Endothelial cell of umbilical vein (primary cell): ENCODE data around the gene MZB1. TPM values are rescaled to one million over a fixed set of nuclear protein-coding genes. Genes with fewer than 3 reads are reported as not detected.
A peak's percentile ranks its signal among the peaks of the same experiment; 100 is the strongest.

Source experiments
- BruUV-seq: library from RNA; stranded (reverse); fragments of 400-500 nt; replicated peaks from 2 replicates; lab custom pipeline; 2021; lab: Mats Ljungman, UMichigan
- CTCF ChIA-PET: fragments of 300-600, 350-600 bp; sonication (Branson Sonifier 250); formaldehyde crosslinking; loops from one replicate; lab custom pipeline; 2021; ENCODE audit warnings: antibody characterized with exemption, inconsistent platforms; lab: Charles Lee
- POLR2A ChIA-PET: fragments of 300-600, 350-600 bp; sonication (Branson Sonifier 250); formaldehyde crosslinking; loops from one replicate; lab custom pipeline; 2021; ENCODE audit warnings: antibody characterized with exemption, inconsistent platforms; lab: Charles Lee
- DNase-seq: peaks from one replicate; pipeline ENCODE4 v3.0.0-alpha.2; 2011; ENCODE audit warnings: low read depth, low spot score
- FAIRE-seq: peaks from 2 replicates; lab custom pipeline; 2011; peaks lifted over from hg19 to GRCh38; lab: Jason Lieb, UNC
- H2AFZ ChIP-seq: 2 replicates; pipeline ENCODE4 v1.6.0; 2012; ENCODE audit warnings: low read depth, low read length, control low read depth, inconsistent platforms
- H3K27ac ChIP-seq: 2 replicates; pipeline ENCODE4 v1.5.1; 2011; ENCODE audit warnings: low read depth, mild to moderate bottlenecking, control low read depth, low read length, moderate library complexity; ENCODE audit not compliant: insufficient read depth
- H3K27me3 ChIP-seq, 2 experiments: 2 replicates each; pipeline versions ENCODE4 v1.6.0 to v1.6.1; 2011; ENCODE audit warnings: low read length in 2 of 2, mixed read lengths in 1 of 2; ENCODE audit not compliant: control insufficient read depth in 2 of 2, insufficient read depth in 2 of 2
- H3K36me3 ChIP-seq, 2 experiments: 2 replicates in 1 of 2; 3 replicates in 1 of 2; pipeline ENCODE4 v1.5.1; 2011; ENCODE audit warnings: low read length in 2 of 2, mild to moderate bottlenecking in 1 of 2, moderate library complexity in 1 of 2; ENCODE audit not compliant: control insufficient read depth in 2 of 2, insufficient read depth in 2 of 2; ENCODE audit errors: extremely low read depth in 1 of 2
- H3K4me1 ChIP-seq: 3 replicates; pipeline ENCODE4 v1.5.1; 2011; ENCODE audit warnings: mild to moderate bottlenecking, low read length; ENCODE audit not compliant: control insufficient read depth, insufficient read depth; ENCODE audit errors: extremely low read depth
- H3K4me2 ChIP-seq: 2 replicates; pipeline ENCODE4 v1.6.1; 2011; ENCODE audit warnings: low read length, control low read depth, mixed read lengths; ENCODE audit not compliant: insufficient read depth
- H3K4me3 ChIP-seq, 3 experiments: fragments of 200-600 bp in 1 of 3; sonication (generic), shearing (Covaris generic) in 1 of 3; replicated peaks in 1 of 3; 2 replicates each; pipeline ENCODE4 v1.5.1; 2011 to 2016; ENCODE audit warnings: control low read depth in 3 of 3, low read length in 3 of 3, mild to moderate bottlenecking in 2 of 3, inconsistent platforms in 1 of 3, low read depth in 1 of 3, moderate library complexity in 1 of 3; ENCODE audit not compliant: insufficient read depth in 1 of 3
- H3K79me2 ChIP-seq: 2 replicates; pipeline ENCODE4 v1.6.0; 2012; ENCODE audit warnings: low read length, inconsistent platforms; ENCODE audit not compliant: control insufficient read depth, insufficient read depth
- H3K9ac ChIP-seq: replicated peaks from 2 replicates; pipeline ENCODE3; 2011; ENCODE audit warnings: low read length, control low read depth; ENCODE audit not compliant: insufficient read depth; ENCODE audit errors: extremely low read depth
- H3K9me1 ChIP-seq: replicated peaks from 3 replicates; pipeline ENCODE4 v1.6.0; 2011; ENCODE audit warnings: mild to moderate bottlenecking, low read length; ENCODE audit not compliant: control insufficient read depth, insufficient read depth; ENCODE audit errors: extremely low read depth
- H3K9me3 ChIP-seq: replicated peaks from 2 replicates; pipeline ENCODE4 v1.5.1; 2012; ENCODE audit warnings: low read length, inconsistent platforms; ENCODE audit not compliant: control insufficient read depth, insufficient read depth
- H4K20me1 ChIP-seq: replicated peaks from 2 replicates; pipeline ENCODE3; 2011; ENCODE audit warnings: mild to moderate bottlenecking, low read length; ENCODE audit not compliant: control insufficient read depth, insufficient read depth; ENCODE audit errors: extremely low read depth
- FOS ChIP-seq: IDR thresholded peaks from 2 replicates; pipeline ENCODE4 v1.6.1; 2011; ENCODE audit warnings: mild to moderate bottlenecking, low read length, moderate library complexity, borderline replicate concordance; ENCODE audit not compliant: insufficient read depth
- GATA2 ChIP-seq: IDR thresholded peaks from 2 replicates; pipeline ENCODE4 v1.7.0; 2011; ENCODE audit warnings: low read depth, mild to moderate bottlenecking, moderate library complexity, mixed read lengths, low read length; ENCODE audit not compliant: insufficient read length, insufficient read depth
- JUN ChIP-seq: IDR thresholded peaks from 2 replicates; pipeline ENCODE4 v1.6.1; 2011; ENCODE audit warnings: borderline replicate concordance, low read depth; ENCODE audit not compliant: insufficient read length, insufficient read depth
- MYC ChIP-seq: IDR thresholded peaks from one replicate; pipeline ENCODE4 v1.6.1; 2011; ENCODE audit warnings: mild to moderate bottlenecking, low read depth, low read length
- POLR2A ChIP-seq: IDR thresholded peaks from 2 replicates; pipeline ENCODE4 v1.6.1; 2012; ENCODE audit warnings: low read depth, mild to moderate bottlenecking, control low read depth, low read length
- POLR2AphosphoS5 ChIP-seq: IDR thresholded peaks from 2 replicates; pipeline ENCODE4 v1.6.1; 2012; ENCODE audit warnings: low read depth, mild to moderate bottlenecking, control low read depth, low read length, moderate library complexity; ENCODE audit not compliant: insufficient read depth
- dilution Hi-C: fragments of 300-500 bp; cut with MboI; formaldehyde crosslinking; loops from one replicate; pipeline ENCODE4 v1.15.0; 2019; ENCODE audit warnings: low sequenced_read_pairs; ENCODE audit not compliant: extremely low pct_ligation_motif_present
- intact Hi-C: fragments of 100-400 bp; cut with micrococcal nuclease; formaldehyde crosslinking; loops from one replicate; pipeline ENCODE4 v1.10.0; 2022
- polyA plus RNA-seq, 4 experiments: library from polyadenylated mRNA; depleted of rRNA in 3 of 4; stranded (reverse) in 3 of 4; unstranded in 1 of 4; fragments of >200 nt; gene quantifications; 2 replicates each; pipeline versions ENCODE4 v1.2.1 to v1.2.3, GENCODE V29; 2011 to 2012; ENCODE audit warnings: missing spikeins in 1 of 4
- total RNA-seq: library from RNA; stranded (reverse); gene quantifications from 2 replicates; pipeline ENCODE4 v1.2.3, GENCODE V29; 2021
- TF ChIP-seq, protein P1 (sequence below), 2 donors: IDR thresholded peaks; 1 replicate in 1 of 2; 2 replicates in 1 of 2; pipeline ENCODE4 v1.5.1; 2011; ENCODE audit warnings: low read length in 2 of 2, mild to moderate bottlenecking in 2 of 2, moderate library complexity in 2 of 2, control low read depth in 1 of 2, inconsistent platforms in 1 of 2, low read depth in 1 of 2; ENCODE audit not compliant: insufficient read depth in 1 of 2; ENCODE audit errors: extremely low read depth in 1 of 2

MZB1 gene
- total and polyA plus RNA-seq, 2 donors (not counting 3 experiments of a cell fraction or from before 2014, with no cell fraction given): not detected

DNA sequence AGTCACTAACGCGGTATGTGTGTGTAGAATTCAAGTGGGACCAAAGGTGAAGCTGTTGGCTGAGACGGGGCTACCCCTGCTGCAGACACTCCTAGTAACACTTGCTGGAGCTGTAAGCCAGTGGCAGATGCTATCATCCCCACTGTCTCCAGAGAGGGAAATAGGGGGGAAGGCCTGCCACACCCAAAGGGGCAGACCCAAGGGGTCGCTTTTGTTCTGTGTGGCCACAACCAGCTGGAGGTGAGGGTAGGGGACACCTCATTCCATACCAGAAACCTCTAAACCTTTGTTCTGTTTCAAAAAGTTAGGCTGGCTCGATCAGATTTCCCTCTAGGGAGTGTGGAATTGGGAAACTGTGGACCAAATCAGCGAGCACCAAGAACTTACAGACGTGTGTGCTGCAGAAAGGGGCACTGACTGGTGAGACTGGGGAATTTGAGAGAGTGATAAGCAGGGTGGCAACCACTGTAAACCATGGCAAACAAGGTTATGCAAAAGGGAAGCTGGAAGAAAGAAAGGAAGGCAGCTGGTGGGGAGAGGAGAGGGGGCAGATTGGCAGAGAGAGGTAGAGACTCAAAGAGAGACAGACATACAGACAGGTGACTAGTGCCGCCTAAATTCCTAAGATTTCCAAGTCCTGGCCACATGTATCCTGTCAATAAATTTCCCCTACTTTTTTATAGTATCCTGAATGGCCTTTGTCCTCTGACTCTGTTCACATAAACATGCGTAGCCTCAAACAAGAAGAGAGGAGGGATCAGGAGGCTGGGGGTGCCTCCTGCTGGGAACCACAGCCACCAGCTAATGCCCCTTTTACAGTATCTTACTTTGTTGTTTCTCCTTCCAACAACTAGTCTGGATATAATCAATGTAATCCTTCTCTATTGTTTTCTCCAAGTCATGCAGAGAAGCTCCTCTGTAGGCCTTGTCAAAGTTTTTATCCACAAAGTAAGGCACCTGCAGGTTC is 29.8 kb upstream of the MZB1 start:
- no peaks in the 10 kb centered on the region for H3K9me1 ChIP-seq
- H3K36me3 ChIP-seq: peaks cover 10 to 20% of the 10 kb centered on the region in 2 experiments
- no peaks in the 10 kb centered on the region for H3K27me3 ChIP-seq
- ChIA-PET CTCF (interaction anchor here (0.7 to 9.0 kb wide), 10 partner anchors 8 to 214 kb away, joined by 3 to 191 read pairs (median 3); partner anchors contain the start of gene SPATA24), POLR2A (no interaction called here)
- FAIRE-seq (peak; percentile 53), DNase-seq (peak; percentile 61)
- dilution Hi-C loops (loop anchor here (10.0 kb wide), 1 partner anchor 105 kb away; no protein-coding TSS in a partner anchor), intact Hi-C loops (loop anchor here (5.0 kb wide), 1 partner anchor 348 kb away; no protein-coding TSS in a partner anchor)
- H3K4me1 ChIP-seq: peaks cover 25% of the 10 kb centered on the region
- H3K79me2 ChIP-seq: no peaks in the 10 kb centered on the region
- no peaks in the 10 kb centered on the region for H3K9me3 ChIP-seq
- no TSS peak for BruUV-seq
- H3K4me2 ChIP-seq: no peak overlapping the region
- H2AFZ ChIP-seq: no peak overlapping the region
- H4K20me1 ChIP-seq: no peaks in the 10 kb centered on the region
- no peak overlapping the region for H3K4me3 ChIP-seq
- peak overlapping the region; percentile 1 for H3K9ac ChIP-seq
- H3K27ac ChIP-seq: peak overlapping the region; percentile 7
- TF ChIP-seq GATA2: no peak
- TF ChIP-seq POLR2A: no peak
- TF ChIP-seq, protein P1, sequence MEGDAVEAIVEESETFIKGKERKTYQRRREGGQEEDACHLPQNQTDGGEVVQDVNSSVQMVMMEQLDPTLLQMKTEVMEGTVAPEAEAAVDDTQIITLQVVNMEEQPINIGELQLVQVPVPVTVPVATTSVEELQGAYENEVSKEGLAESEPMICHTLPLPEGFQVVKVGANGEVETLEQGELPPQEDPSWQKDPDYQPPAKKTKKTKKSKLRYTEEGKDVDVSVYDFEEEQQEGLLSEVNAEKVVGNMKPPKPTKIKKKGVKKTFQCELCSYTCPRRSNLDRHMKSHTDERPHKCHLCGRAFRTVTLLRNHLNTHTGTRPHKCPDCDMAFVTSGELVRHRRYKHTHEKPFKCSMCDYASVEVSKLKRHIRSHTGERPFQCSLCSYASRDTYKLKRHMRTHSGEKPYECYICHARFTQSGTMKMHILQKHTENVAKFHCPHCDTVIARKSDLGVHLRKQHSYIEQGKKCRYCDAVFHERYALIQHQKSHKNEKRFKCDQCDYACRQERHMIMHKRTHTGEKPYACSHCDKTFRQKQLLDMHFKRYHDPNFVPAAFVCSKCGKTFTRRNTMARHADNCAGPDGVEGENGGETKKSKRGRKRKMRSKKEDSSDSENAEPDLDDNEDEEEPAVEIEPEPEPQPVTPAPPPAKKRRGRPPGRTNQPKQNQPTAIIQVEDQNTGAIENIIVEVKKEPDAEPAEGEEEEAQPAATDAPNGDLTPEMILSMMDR (IDR thresholded peaks at IDR 0.05; ENCODE audit: extremely low read depth in 1 of 2, insufficient read depth in 1 of 2, low read depth in 1 of 2, low read length in 2 of 2): no peak
- no peak for TF ChIP-seq JUN
- TF ChIP-seq FOS: no peak
- TF ChIP-seq MYC: no peak
- no peak for TF ChIP-seq POLR2AphosphoS5
